HFFc6 (cell line): ENCODE results near the gene MYO1D. TPM values are rescaled to one million over a fixed set of nuclear protein-coding genes. Genes with fewer than 3 reads are reported as not detected.

Experiments used
- DNase-seq: peaks from one replicate; pipeline ENCODE4 v3.0.0-alpha.2; 2018
- H3K27ac Mint-ChIP-seq: 2 replicates; pipeline ENCODE4 v1.8.0; 2020; ENCODE audit warnings: mild to moderate bottlenecking, mixed read lengths
- H3K27me3 Mint-ChIP-seq: 2 replicates; pipeline ENCODE4 v1.8.0; 2021; ENCODE audit warnings: mild to moderate bottlenecking, moderate library complexity, mixed read lengths; ENCODE audit not compliant: insufficient read depth
- H3K36me3 Mint-ChIP-seq: 2 replicates; pipeline ENCODE4 v1.8.0; 2021; ENCODE audit warnings: low read depth, mixed read lengths
- H3K4me1 Mint-ChIP-seq: 2 replicates; pipeline ENCODE4 v1.8.0; 2020; ENCODE audit warnings: low read depth, mixed read lengths
- H3K4me3 Mint-ChIP-seq: 2 replicates; pipeline ENCODE4 v1.8.0; 2020; ENCODE audit warnings: mild to moderate bottlenecking, moderate library complexity, mixed read lengths
- H3K9me3 Mint-ChIP-seq: 2 replicates; pipeline ENCODE4 v1.8.0; 2020; ENCODE audit warnings: mild to moderate bottlenecking, mixed read lengths
- CTCF ChIP-seq: fragments of 200-600 bp; sonication (generic); IDR thresholded peaks from 2 replicates; pipeline ENCODE4 v1.5.0; 2021; ENCODE audit warnings: antibody characterized with exemption, mild to moderate bottlenecking
- total RNA-seq, 6 experiments: library from RNA; stranded (reverse); fragmentation: NEBNext Ultra II Directional; extraction: Animal tissue kit (Norgen Biotek cat#: 25700); gene quantifications; 2 replicates in 1 of 6; 3 replicates in 5 of 6; pipeline ENCODE4 v1.2.3, GENCODE V29; 2021

MYO1D gene
- total RNA-seq, 6 experiments from 2014 or later, result 3.8 to 28.8 (median 4.8) TPM

GRCh38 chr17:32601866-32602265 lies 275.1 kb downstream of the MYO1D start:
- H3K36me3 Mint-ChIP-seq, result no peaks in the 10 kb centered on the region
- no peak for TF ChIP-seq CTCF
- H3K4me1 Mint-ChIP-seq, result no peaks in the 10 kb centered on the region
- H3K4me3 Mint-ChIP-seq, result no peak overlapping the region
- no peaks in the 10 kb centered on the region; the same call in 1 of the 2 replicates for H3K9me3 Mint-ChIP-seq
- no peak for DNase-seq
- no peaks in the 10 kb centered on the region; the same call in 1 of the 2 replicates for H3K27me3 Mint-ChIP-seq
- H3K27ac Mint-ChIP-seq, result no peak overlapping the region

GRCh38 chr17:32596628-32597027 lies 280.3 kb downstream of the MYO1D start:
- no peak for DNase-seq
- no peak for TF ChIP-seq CTCF
- Mint-ChIP-seq H3K27ac (no peak overlapping the region), H3K4me1 (no peaks in the 10 kb centered on the region), H3K27me3 (no peaks in the 10 kb centered on the region; the same call in 1 of the 2 replicates), H3K36me3 (no peaks in the 10 kb centered on the region), H3K4me3 (no peak overlapping the region), H3K9me3 (no peaks in the 10 kb centered on the region; the same call in 1 of the 2 replicates)

- Mint-ChIP-seq H3K27ac (no peak overlapping the region), H3K4me1 (no peaks in the 10 kb centered on the region), H3K27me3 (no peaks in the 10 kb centered on the region; the same call in 1 of the 2 replicates), H3K36me3 (no peaks in the 10 kb centered on the region), H3K4me3 (no peak overlapping the region), H3K9me3 (no peaks in the 10 kb centered on the region; the same call in 1 of the 2 replicates)
- no peak for TF ChIP-seq CTCF
- no peak for DNase-seq
Observed at GRCh38 chr17:32596206-32596605, 280.7 kb downstream of the MYO1D start.

- Mint-ChIP-seq H3K27me3 (no peaks in the 10 kb centered on the region; the same call in 1 of the 2 replicates), H3K36me3 (no peaks in the 10 kb centered on the region), H3K9me3 (no peaks in the 10 kb centered on the region), H3K4me3 (no peak overlapping the region), H3K4me1 (no peaks in the 10 kb centered on the region), H3K27ac (no peak overlapping the region)
- no peak for DNase-seq
- TF ChIP-seq CTCF, result peak; percentile 25; the same call in 1 of the 2 replicates
Observed at GRCh38 chr17:32593003-32593402, 283.9 kb downstream of the MYO1D start.

GRCh38 chr17:32591405-32591804 lies 285.5 kb downstream of the MYO1D start:
- no peaks in the 10 kb centered on the region for H3K9me3 Mint-ChIP-seq
- no peaks in the 10 kb centered on the region; the same call in 1 of the 2 replicates for H3K27me3 Mint-ChIP-seq

More at GRCh38 chr17:32591405-32591804, 285.5 kb downstream of the MYO1D start:
- no peak overlapping the region for H3K4me3 Mint-ChIP-seq
- peaks cover 8% of the 10 kb centered on the region for H3K4me1 Mint-ChIP-seq
- no peak overlapping the region for H3K27ac Mint-ChIP-seq
- TF ChIP-seq CTCF, result no peak
- no peaks in the 10 kb centered on the region; the same call in 1 of the 2 replicates for H3K36me3 Mint-ChIP-seq
- no peak for DNase-seq
